ENCODE measurements around the gene RAB15. TPM values are rescaled to one million over a fixed set of nuclear protein-coding genes. Genes with fewer than 3 reads are reported as not detected.

The RAB15 gene
- polyA plus RNA-seq, 4 donors, result 12.2 to 47.9 (median 16.8) TPM

GRCh38 chr14:64951291-64951690 lies 20.8 kb downstream of the RAB15 start:
- Histone ChIP-seq H3K27me3 (ENCODE audit: control insufficient read depth in 3 of 3, insufficient read depth in 3 of 3, low read length in 3 of 3) (no peaks in the 10 kb centered on the region), H3K4me1 (ENCODE audit: control insufficient read depth in 3 of 3, insufficient read depth in 2 of 3, low read depth in 1 of 3, low read length in 2 of 3) (peaks cover 2 to 10% (median 9%) of the 10 kb centered on the region in 3 donors), H3K27ac (ENCODE audit: low read depth in 1 of 3, low read length in 2 of 3) (no peak overlapping the region), H3K4me3 (ENCODE audit: low read depth in 1 of 3, low read length in 3 of 3) (no peak overlapping the region), H3K36me3 (ENCODE audit: control insufficient read depth in 3 of 3, insufficient read depth in 2 of 3, low read depth in 1 of 3, low read length in 3 of 3) (peaks cover 0 to 57% (median 2%) of the 10 kb centered on the region in 3 donors), H3K9me3 (ENCODE audit: control insufficient read depth in 2 of 2, insufficient read depth in 1 of 2, low read depth in 1 of 2, low read length in 1 of 2) (no peaks in the 10 kb centered on the region)
- 95 to 98% (median 96%) methylated on average over 8 of the region's 8 CpGs for WGBS, 3 donors
- DNase-seq (no peak), FAIRE-seq (no peak)

DNA sequence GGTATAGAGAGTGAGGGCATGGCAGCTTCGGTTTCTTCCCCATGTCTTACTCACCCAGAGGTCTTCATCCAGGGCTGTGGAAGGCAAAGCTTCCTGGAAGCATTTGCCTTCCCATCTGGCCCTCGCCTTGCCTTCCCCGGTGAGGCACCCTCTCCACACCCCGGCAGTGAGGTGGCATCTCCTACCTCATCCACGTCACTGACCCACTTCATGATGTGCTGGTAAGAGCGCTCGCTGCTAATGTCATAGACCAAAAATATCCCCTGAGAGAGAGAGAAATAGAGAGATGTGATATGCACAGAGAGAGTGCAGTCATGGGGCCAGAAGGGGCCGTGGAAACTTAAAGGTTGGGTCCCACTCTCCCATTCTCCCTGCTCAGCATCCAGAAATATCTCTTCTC lies 21.2 kb downstream of the RAB15 start:
- 95 to 96% (median 95%) methylated on average over 8 of the region's 8 CpGs for WGBS, 3 donors
- H3K27me3 ChIP-seq (ENCODE audit: control insufficient read depth in 3 of 3, insufficient read depth in 3 of 3, low read length in 3 of 3), result no peaks in the 10 kb centered on the region
- H3K4me1 ChIP-seq (ENCODE audit: control insufficient read depth in 3 of 3, insufficient read depth in 2 of 3, low read depth in 1 of 3, low read length in 2 of 3), result peaks cover 2 to 11% (median 9%) of the 10 kb centered on the region in 3 donors
- peaks cover 0 to 57% (median 2%) of the 10 kb centered on the region in 3 donors for H3K36me3 ChIP-seq (ENCODE audit: control insufficient read depth in 3 of 3, insufficient read depth in 2 of 3, low read depth in 1 of 3, low read length in 3 of 3)
- H3K9me3 ChIP-seq (ENCODE audit: control insufficient read depth in 2 of 2, insufficient read depth in 1 of 2, low read depth in 1 of 2, low read length in 1 of 2), result no peaks in the 10 kb centered on the region
- DNase-seq (no peak), FAIRE-seq (no peak)
- H3K4me3 ChIP-seq (ENCODE audit: low read depth in 1 of 3, low read length in 3 of 3), result no peak overlapping the region
- no peak overlapping the region for H3K27ac ChIP-seq (ENCODE audit: low read depth in 1 of 3, low read length in 2 of 3)

DNA sequence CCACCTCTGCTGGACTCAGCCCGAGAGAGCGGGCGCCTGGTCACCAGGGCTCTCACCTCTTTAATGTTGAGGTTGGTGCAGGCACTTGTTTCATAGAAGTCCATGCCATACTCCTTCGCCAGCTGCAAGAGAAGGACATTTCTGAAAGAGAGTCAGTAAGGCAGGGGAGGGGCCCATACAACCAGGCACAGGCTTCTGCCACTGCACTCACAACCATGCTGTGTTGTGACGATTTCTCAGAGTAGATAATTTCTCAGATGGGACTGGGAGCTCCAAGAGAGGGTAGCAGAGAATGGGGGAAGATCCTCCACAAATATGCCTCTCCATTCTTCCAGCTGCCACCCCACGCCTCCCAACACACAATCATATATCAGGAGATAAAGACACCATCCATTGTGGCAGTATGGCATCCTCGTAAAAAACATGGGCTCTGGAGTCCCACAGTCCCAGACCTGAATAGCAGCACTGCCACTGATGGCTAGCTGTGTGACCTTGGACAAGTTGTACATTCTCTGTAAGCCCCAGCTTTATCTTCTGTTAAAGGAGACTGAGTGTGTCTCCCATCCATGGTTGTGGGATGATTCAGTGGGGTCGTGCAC lies 23.4 kb downstream of the RAB15 start:
- H3K4me3 ChIP-seq (ENCODE audit: low read depth in 1 of 3, low read length in 3 of 3), result no peak overlapping the region
- H3K27ac ChIP-seq (ENCODE audit: low read depth in 1 of 3, low read length in 2 of 3), result no peak overlapping the region
- H3K9me3 ChIP-seq (ENCODE audit: control insufficient read depth in 2 of 2, insufficient read depth in 1 of 2, low read depth in 1 of 2, low read length in 1 of 2), result no peaks in the 10 kb centered on the region
- FAIRE-seq, result no peak
- no peak for DNase-seq
- peaks cover 4 to 16% (median 12%) of the 10 kb centered on the region in 3 donors for H3K4me1 ChIP-seq (ENCODE audit: control insufficient read depth in 3 of 3, insufficient read depth in 2 of 3, low read depth in 1 of 3, low read length in 2 of 3)
- peaks cover 0 to 62% (median 2%) of the 10 kb centered on the region in 3 donors for H3K36me3 ChIP-seq (ENCODE audit: control insufficient read depth in 3 of 3, insufficient read depth in 2 of 3, low read depth in 1 of 3, low read length in 3 of 3)
- no peaks in the 10 kb centered on the region for H3K27me3 ChIP-seq (ENCODE audit: control insufficient read depth in 3 of 3, insufficient read depth in 3 of 3, low read length in 3 of 3)
- 49 to 81% (median 55%) methylated on average over 8 of the region's 8 CpGs for whole genome bisulfite sequencing, 3 donors

- H3K4me3 ChIP-seq (ENCODE audit: low read depth in 1 of 3, low read length in 3 of 3), result no peak overlapping the region
- WGBS, 3 donors, result 63 to 81% (median 67%) methylated on average over 28 of the region's 28 CpGs
- no peaks in the 10 kb centered on the region for H3K9me3 ChIP-seq (ENCODE audit: control insufficient read depth in 2 of 2, insufficient read depth in 1 of 2, low read depth in 1 of 2, low read length in 1 of 2)
- peaks cover 11 to 24% (median 18%) of the 10 kb centered on the region in 3 donors for H3K4me1 ChIP-seq (ENCODE audit: control insufficient read depth in 3 of 3, insufficient read depth in 2 of 3, low read depth in 1 of 3, low read length in 2 of 3)
- FAIRE-seq (no peak), DNase-seq (peak; percentile 54 to 93)
- H3K36me3 ChIP-seq (ENCODE audit: control insufficient read depth in 3 of 3, insufficient read depth in 2 of 3, low read depth in 1 of 3, low read length in 3 of 3), result peaks cover 0 to 65% (median 2%) of the 10 kb centered on the region in 3 donors
- H3K27ac ChIP-seq (ENCODE audit: low read depth in 1 of 3, low read length in 2 of 3), result peak overlapping the region in 1 of 3 donors; percentile 77
- no peaks in the 10 kb centered on the region for H3K27me3 ChIP-seq (ENCODE audit: control insufficient read depth in 3 of 3, insufficient read depth in 3 of 3, low read length in 3 of 3)
Measured at GRCh38 chr14:64947710-64948611, 24.2 kb downstream of the RAB15 start.

DNA sequence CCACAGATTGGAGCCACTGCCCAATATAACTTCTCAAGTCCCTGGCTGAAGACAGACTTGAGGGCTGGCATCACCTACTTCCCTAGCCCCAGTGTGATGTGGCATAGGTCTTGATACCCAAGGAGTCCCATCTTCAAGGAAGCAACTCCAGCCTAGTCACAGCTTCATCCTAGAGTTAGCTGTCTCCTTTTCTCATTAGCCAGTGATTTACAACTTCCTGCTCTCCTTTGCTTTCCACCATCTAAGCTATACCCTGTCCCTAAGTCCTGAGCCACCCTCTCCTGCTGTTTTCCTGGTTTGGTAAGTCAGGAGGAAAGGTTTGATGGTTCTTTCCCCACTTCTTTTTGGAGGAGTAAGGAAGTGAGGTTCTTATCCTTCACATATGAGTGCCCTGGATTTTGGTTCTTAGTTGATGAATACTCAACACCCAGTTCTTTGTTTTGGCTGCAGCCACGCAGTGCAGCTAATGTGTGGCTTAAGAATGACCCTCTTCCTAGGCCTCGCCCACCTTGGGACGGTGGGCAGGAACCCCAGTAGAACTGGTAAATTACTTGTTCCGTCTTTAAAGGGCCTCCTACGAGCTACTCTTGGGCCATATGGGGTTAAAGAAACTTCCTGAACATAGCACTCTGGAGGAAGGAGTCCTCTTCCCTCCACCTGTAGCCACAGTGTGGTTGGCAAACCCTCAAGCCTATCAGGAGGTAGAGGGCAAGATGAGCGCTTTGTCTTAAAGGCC lies 25.7 kb downstream of the RAB15 start:
- FAIRE-seq, result no peak
- H3K4me1 ChIP-seq (ENCODE audit: control insufficient read depth in 3 of 3, insufficient read depth in 2 of 3, low read depth in 1 of 3, low read length in 2 of 3), result peaks cover 11 to 29% (median 20%) of the 10 kb centered on the region in 3 donors
- no peaks in the 10 kb centered on the region for H3K9me3 ChIP-seq (ENCODE audit: control insufficient read depth in 2 of 2, insufficient read depth in 1 of 2, low read depth in 1 of 2, low read length in 1 of 2)
- H3K27ac ChIP-seq (ENCODE audit: low read depth in 1 of 3, low read length in 2 of 3), result no peak overlapping the region
- WGBS, 3 donors, result 80 to 93% (median 86%) methylated on average over 6 of the region's 6 CpGs
- H3K36me3 ChIP-seq (ENCODE audit: control insufficient read depth in 3 of 3, insufficient read depth in 2 of 3, low read depth in 1 of 3, low read length in 3 of 3), result peaks cover 0 to 61% (median 0%) of the 10 kb centered on the region in 3 donors
- DNase-seq, result no peak
- no peak overlapping the region for H3K4me3 ChIP-seq (ENCODE audit: low read depth in 1 of 3, low read length in 3 of 3)
- no peaks in the 10 kb centered on the region for H3K27me3 ChIP-seq (ENCODE audit: control insufficient read depth in 3 of 3, insufficient read depth in 3 of 3, low read length in 3 of 3)

GRCh38 chr14:64945431-64946178 lies 26.5 kb downstream of the RAB15 start:
- FAIRE-seq (no peak), DNase-seq (peak in 1 of 2 donors; percentile 40)
- Histone ChIP-seq H3K36me3 (ENCODE audit: control insufficient read depth in 3 of 3, insufficient read depth in 2 of 3, low read depth in 1 of 3, low read length in 3 of 3) (peaks cover 0 to 61% (median 0%) of the 10 kb centered on the region in 3 donors), H3K9me3 (ENCODE audit: control insufficient read depth in 2 of 2, insufficient read depth in 1 of 2, low read depth in 1 of 2, low read length in 1 of 2) (no peaks in the 10 kb centered on the region), H3K4me1 (ENCODE audit: control insufficient read depth in 3 of 3, insufficient read depth in 2 of 3, low read depth in 1 of 3, low read length in 2 of 3) (peaks cover 11 to 29% (median 20%) of the 10 kb centered on the region in 3 donors), H3K27me3 (ENCODE audit: control insufficient read depth in 3 of 3, insufficient read depth in 3 of 3, low read length in 3 of 3) (no peaks in the 10 kb centered on the region), H3K4me3 (ENCODE audit: low read depth in 1 of 3, low read length in 3 of 3) (no peak overlapping the region), H3K27ac (ENCODE audit: low read depth in 1 of 3, low read length in 2 of 3) (no peak overlapping the region)
- WGBS, 3 donors, result 46 to 80% (median 59%) methylated on average over 12 of the region's 12 CpGs

GRCh38 chr14:64944861-64945260 lies 27.3 kb downstream of the RAB15 start:
- H3K27me3 ChIP-seq (ENCODE audit: control insufficient read depth in 3 of 3, insufficient read depth in 3 of 3, low read length in 3 of 3), result no peaks in the 10 kb centered on the region
- no peak overlapping the region for H3K4me3 ChIP-seq (ENCODE audit: low read depth in 1 of 3, low read length in 3 of 3)
- DNase-seq, result no peak
- peaks cover 11 to 35% (median 20%) of the 10 kb centered on the region in 3 donors for H3K4me1 ChIP-seq (ENCODE audit: control insufficient read depth in 3 of 3, insufficient read depth in 2 of 3, low read depth in 1 of 3, low read length in 2 of 3)
- no peak overlapping the region for H3K27ac ChIP-seq (ENCODE audit: low read depth in 1 of 3, low read length in 2 of 3)
- peaks cover 0 to 53% (median 2%) of the 10 kb centered on the region in 3 donors for H3K36me3 ChIP-seq (ENCODE audit: control insufficient read depth in 3 of 3, insufficient read depth in 2 of 3, low read depth in 1 of 3, low read length in 3 of 3)
- H3K9me3 ChIP-seq (ENCODE audit: control insufficient read depth in 2 of 2, insufficient read depth in 1 of 2, low read depth in 1 of 2, low read length in 1 of 2), result no peaks in the 10 kb centered on the region
- no peak for FAIRE-seq
- WGBS, 3 donors, result 92 to 95% (median 93%) methylated on average over 4 of the region's 4 CpGs
